Upper lobe of left lung (tissue), 4 donors: ENCODE results near the gene UBL7.

Experiments used
- CTCF ChIP-seq, 6 experiments: fragments of 450-650 bp in 4 of 6; fragments of 200-600 bp in 2 of 6; sonication (generic) in 2 of 6; IDR thresholded peaks; one replicate each; pipeline ENCODE4 v1.5.1; 2016 to 2019; ENCODE audit warnings: antibody characterized with exemption in 6 of 6
- EP300 ChIP-seq, 4 donors: sonication (generic); formaldehyde crosslinking; IDR thresholded peaks; one replicate each; pipeline ENCODE4 v1.5.1; 2017; ENCODE audit warnings: antibody characterized with exemption in 4 of 4, control low read depth in 2 of 4
- POLR2A ChIP-seq, 4 donors: fragments of 450-650 bp; IDR thresholded peaks; one replicate each; pipeline ENCODE4 v1.5.1; 2016 to 2017; ENCODE audit warnings: antibody characterized with exemption in 4 of 4, mild to moderate bottlenecking in 2 of 4
- POLR2AphosphoS5 ChIP-seq, 2 donors: sonication (generic); formaldehyde crosslinking; IDR thresholded peaks; one replicate each; pipeline ENCODE4 v1.5.1; 2017; ENCODE audit warnings: antibody characterized with exemption in 2 of 2

GRCh38 chr15:74422265-74422651 lies 38.7 kb downstream of the UBL7 start:
- no peak for TF ChIP-seq POLR2AphosphoS5 (IDR thresholded peaks at IDR 0.05)
- TF ChIP-seq CTCF (IDR thresholded peaks at IDR 0.05), result no peak
- no peak for TF ChIP-seq POLR2A (IDR thresholded peaks at IDR 0.05)
- no peak for TF ChIP-seq EP300 (IDR thresholded peaks at IDR 0.05)
